ENCODE results near the gene HIBCH. TPM values are rescaled to one million over a fixed set of nuclear protein-coding genes. Genes with fewer than 3 reads are reported as not detected.

HIBCH gene, protein sequence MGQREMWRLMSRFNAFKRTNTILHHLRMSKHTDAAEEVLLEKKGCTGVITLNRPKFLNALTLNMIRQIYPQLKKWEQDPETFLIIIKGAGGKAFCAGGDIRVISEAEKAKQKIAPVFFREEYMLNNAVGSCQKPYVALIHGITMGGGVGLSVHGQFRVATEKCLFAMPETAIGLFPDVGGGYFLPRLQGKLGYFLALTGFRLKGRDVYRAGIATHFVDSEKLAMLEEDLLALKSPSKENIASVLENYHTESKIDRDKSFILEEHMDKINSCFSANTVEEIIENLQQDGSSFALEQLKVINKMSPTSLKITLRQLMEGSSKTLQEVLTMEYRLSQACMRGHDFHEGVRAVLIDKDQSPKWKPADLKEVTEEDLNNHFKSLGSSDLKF
- total RNA-seq, result 15.1 and 19.7 TPM in 2 replicates

DNA sequence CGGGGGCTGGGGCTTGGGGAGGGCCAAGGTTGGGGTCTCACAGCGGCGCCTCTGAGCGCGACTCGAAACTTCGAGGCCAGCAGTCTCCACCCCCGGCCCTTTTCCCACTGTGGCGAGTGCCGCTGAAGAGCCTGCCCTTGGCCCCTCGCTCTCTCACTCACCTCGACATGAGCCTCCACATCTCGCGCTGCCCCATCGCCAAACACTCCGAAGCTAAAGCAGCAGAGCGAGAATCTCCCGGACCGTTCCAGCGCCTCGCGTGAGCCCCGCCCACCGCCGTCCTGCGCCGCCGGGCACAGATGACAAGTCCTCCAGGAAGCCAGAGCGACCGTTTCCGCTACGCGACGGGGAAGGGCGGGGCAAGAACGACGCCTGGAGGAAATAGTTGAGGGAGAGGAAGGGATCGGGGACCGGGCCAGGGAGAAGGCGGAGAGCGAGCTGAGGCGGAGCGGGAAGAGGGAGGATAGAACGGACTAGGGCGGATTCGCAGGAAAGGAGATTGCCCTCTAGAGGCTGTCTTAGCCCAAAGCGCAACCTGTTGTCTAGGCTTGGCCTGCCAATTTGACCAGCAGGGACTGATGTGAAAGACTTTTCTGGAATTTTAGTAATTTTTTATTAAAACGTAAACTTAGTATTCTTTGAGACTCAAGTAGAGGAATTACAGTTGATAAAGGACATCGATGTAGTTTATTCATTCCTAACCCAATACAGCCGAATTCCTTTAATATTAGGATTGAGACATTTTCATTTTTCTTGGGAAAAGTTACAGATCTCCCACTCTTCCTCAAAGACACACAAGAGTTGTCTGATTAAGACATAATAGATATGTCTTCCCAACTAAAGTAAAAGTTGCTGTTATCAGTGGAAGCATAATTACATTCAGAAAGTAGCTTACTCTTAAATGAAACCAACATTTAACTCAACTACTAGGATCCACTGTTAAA lies at the start of gene HIBCH:
HIBCH (minus strand) TSS at position 272 of the 944 bp plus-strand sequence; CDS start at position 196, 76 bp downstream.

DNA sequence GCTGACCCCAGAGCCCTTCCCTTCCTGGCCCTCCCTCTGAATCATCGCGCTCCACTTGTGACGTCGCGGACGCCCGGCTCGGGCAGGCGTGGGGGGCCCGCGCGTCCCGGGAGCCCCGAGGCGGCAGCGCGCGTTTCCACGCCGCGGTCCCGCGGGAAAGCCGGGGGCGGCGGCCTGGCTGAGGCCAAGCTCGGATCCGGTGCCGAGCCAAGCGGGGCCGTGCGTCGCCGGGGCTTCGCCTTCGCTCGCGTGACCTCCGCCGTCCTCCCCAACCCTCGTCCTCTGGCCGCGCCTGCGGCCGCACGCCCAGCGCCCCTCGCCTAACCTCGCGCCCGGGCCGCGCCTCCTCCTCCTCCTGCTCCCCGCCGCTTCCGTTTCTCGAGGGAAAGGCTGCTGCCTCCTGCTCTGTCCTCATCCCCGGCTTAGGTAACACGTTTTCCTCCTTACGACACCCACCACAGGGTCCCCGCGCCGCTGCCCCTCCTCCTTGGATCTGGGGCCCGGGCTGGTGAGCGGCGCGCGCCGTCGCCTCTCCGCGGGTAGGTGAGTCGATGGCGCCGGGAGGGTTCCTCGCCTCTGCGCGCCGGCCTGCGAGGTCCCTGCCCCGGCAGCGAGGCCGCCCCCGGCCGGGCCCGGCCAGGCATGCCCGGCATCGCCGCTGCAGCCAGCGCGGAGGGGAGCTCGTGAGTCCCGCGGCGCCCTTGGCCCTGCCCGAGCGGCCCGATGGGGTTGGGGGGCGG lies 24.1 kb upstream of the HIBCH start, which contains the start of gene INPP1:
INPP1 (plus strand) TSS at position 54 of the 740 bp plus-strand sequence. CDS start 16,514 bp downstream, outside the sequence.

Other genes starting within 250 kb of the HIBCH start
- gene INPP1, start 23.8 kb upstream of the HIBCH start, total RNA-seq, result 6.8 and 10.2 TPM in 2 replicates
- gene MFSD6, start 88.5 kb upstream of the HIBCH start, total RNA-seq, result 10.7 and 21.4 TPM in 2 replicates
- gene NEMP2, start 214.9 kb upstream of the HIBCH start, total RNA-seq, result 6.7 and 9.3 TPM in 2 replicates